GM23338 (cell line): ENCODE measurements around the gene PSG2.
"Not testable (repeated sequence)": the region's sequence is repeated elsewhere in the genome, so short reads cannot be mapped to it uniquely, and the experiment has no call there.

Source experiments
- EZH2 ChIP-seq: fragments of 200-600 bp; sonication (generic); IDR thresholded peaks from one replicate; pipeline ENCODE4 v1.8.0; 2017; ENCODE audit warnings: antibody characterized with exemption, mild to moderate bottlenecking, low read depth; ENCODE audit not compliant: unreplicated experiment
- EZH2phosphoT487 ChIP-seq: fragments of 200-600 bp; sonication (generic); IDR thresholded peaks from one replicate; pipeline ENCODE4 v1.8.1; 2018; ENCODE audit warnings: antibody characterized with exemption; ENCODE audit not compliant: unreplicated experiment
- TF ChIP-seq, protein P1 (sequence below), 2 experiments: fragments of 200-600 bp in 1 of 2; sonication (generic) in 1 of 2; conservative IDR thresholded peaks; 2 replicates each; pipeline versions ENCODE4 v1.5.1 to v1.6.1; 2016 to 2017; ENCODE audit warnings: antibody characterized with exemption in 2 of 2, low read depth in 2 of 2, mild to moderate bottlenecking in 2 of 2, moderate library complexity in 1 of 2

DNA sequence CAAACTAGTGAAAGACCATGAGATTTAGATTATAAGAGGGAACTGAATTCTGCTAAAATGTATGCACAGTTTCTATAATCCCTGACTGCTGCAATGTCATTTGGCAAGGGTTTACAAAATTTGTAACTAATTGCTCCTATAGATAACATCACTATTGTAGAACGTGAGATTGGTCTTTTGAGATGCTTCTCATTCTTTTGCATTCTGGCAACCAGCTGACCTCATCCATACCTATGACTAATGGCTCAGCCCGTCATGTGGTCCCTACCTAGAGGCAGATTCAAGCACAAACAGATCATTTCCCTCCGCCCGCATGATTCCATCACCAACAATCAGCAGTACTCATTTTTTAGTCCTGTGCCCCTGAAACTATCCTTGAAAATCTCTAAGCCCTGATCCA is 60.4 kb downstream of the PSG2 start:
- TF ChIP-seq, protein P1, sequence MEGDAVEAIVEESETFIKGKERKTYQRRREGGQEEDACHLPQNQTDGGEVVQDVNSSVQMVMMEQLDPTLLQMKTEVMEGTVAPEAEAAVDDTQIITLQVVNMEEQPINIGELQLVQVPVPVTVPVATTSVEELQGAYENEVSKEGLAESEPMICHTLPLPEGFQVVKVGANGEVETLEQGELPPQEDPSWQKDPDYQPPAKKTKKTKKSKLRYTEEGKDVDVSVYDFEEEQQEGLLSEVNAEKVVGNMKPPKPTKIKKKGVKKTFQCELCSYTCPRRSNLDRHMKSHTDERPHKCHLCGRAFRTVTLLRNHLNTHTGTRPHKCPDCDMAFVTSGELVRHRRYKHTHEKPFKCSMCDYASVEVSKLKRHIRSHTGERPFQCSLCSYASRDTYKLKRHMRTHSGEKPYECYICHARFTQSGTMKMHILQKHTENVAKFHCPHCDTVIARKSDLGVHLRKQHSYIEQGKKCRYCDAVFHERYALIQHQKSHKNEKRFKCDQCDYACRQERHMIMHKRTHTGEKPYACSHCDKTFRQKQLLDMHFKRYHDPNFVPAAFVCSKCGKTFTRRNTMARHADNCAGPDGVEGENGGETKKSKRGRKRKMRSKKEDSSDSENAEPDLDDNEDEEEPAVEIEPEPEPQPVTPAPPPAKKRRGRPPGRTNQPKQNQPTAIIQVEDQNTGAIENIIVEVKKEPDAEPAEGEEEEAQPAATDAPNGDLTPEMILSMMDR (conservative IDR thresholded peaks at IDR 0.05; ENCODE audit: low read depth in 2 of 2) = not testable (repeated sequence)
- TF ChIP-seq EZH2phosphoT487, EZH2: not testable (repeated sequence)
